Mesodermal cell (in vitro differentiated cells): ENCODE data around the gene ACADS.
"Not testable (repeated sequence)": the region's sequence is repeated elsewhere in the genome, so short reads cannot be mapped to it uniquely, and the experiment has no call there.

ENCODE experiments used
- H3K27ac ChIP-seq: 2 replicates; pipeline ENCODE4 v1.7.0; 2013; ENCODE audit warnings: mild to moderate bottlenecking, low read depth, low read length, moderate library complexity; ENCODE audit not compliant: severe bottlenecking
- H3K36me3 ChIP-seq: 2 replicates; pipeline ENCODE4 v1.7.1; 2013; ENCODE audit warnings: mild to moderate bottlenecking, low read length, moderate library complexity; ENCODE audit not compliant: control insufficient read depth, insufficient read depth
- H3K4me1 ChIP-seq: one replicate; pipeline ENCODE4 v1.7.1; 2013; ENCODE audit warnings: mild to moderate bottlenecking, low read length; ENCODE audit not compliant: insufficient read depth, control insufficient read depth, poor library complexity, severe bottlenecking
- H3K4me3 ChIP-seq: 2 replicates; pipeline ENCODE4 v1.7.0; 2013; ENCODE audit warnings: low read length, control low read depth, mild to moderate bottlenecking; ENCODE audit not compliant: insufficient read depth, poor library complexity, severe bottlenecking; ENCODE audit errors: extremely low read depth
- H3K9me3 ChIP-seq: 2 replicates; pipeline ENCODE4 v1.7.1; 2013; ENCODE audit warnings: mild to moderate bottlenecking, low read length, moderate library complexity; ENCODE audit not compliant: control insufficient read depth
- WGBS, 2 experiments: methylation state at CpG; one replicate each; pipeline ENCODE4 v1.1.5; 2013; ENCODE audit warnings: missing lambda C conversion rate in 2 of 2; ENCODE audit not compliant: insufficient coverage in 2 of 2; 5-methylcytosine and 5-hydroxymethylcytosine counted together

Gene ACADS

DNA sequence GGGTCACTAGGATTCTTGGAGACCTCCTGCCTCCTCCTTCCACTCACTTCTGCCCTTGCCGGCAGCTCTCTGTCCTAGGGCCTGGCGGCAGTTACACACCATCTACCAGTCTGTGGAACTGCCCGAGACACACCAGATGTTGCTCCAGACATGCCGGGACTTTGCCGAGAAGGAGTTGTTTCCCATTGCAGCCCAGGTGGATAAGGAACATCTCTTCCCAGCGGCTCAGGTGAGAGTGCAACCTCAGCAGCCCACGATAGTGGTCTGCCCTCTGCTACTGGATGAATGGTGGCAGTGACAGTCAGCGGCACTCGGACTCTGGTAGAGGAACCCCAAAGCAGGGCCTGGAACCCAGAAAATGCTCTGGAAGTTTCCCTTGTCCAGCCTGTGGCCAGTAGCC is 1.3 kb downstream of the ACADS start:
- Histone ChIP-seq H3K4me1 (peaks cover 4% of the 10 kb centered on the region), H3K36me3 (peaks cover 40% of the 10 kb centered on the region), H3K27ac (no peak overlapping the region), H3K4me3 (no peak overlapping the region), H3K9me3 (no peaks in the 10 kb centered on the region)
- WGBS, 2 experiments: 94 to 96% methylated on average over 9 of the region's 9 CpGs

GRCh38 chr12:120732198-120732597 is 6.6 kb downstream of the ACADS start:
- not testable (repeated sequence) for H3K4me1 ChIP-seq, H3K27ac ChIP-seq, H3K36me3 ChIP-seq, H3K4me3 ChIP-seq, H3K9me3 ChIP-seq
- WGBS, 2 experiments: 98 to 100% methylated on average over 14 to 18 of the region's 35 CpGs

- 100% methylated on average over 2 to 3 of the region's 3 CpGs for WGBS, 2 experiments
These were observed 7.9 kb downstream of the ACADS start for GRCh38 chr12:120733574-120733973.

DNA sequence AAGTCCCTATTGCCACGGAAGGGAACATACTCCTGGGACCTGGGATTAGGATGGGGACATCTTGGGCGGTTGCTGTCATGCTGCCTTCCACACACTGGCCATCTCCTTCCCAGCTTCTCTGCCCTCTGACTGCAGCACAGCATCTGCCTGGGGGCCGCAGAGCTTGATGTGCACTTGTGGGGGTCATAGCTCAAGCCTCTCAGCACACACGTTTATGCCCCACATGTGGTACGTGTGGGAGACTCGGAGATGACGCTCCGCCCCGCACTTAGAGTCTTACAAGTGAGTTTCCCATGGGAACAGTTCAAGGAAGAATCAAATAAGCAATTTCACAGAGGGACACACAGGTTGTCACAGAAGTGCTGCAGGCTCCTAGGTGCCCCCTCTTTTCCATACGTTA is 8.6 kb downstream of the ACADS start:
- H3K4me1 ChIP-seq: no peaks in the 10 kb centered on the region
- no peaks in the 10 kb centered on the region for H3K9me3 ChIP-seq
- 89 to 96% methylated on average over 10 of the region's 10 CpGs for WGBS, 2 experiments
- H3K4me3 ChIP-seq: no peak overlapping the region
- H3K27ac ChIP-seq: no peak overlapping the region
- peaks cover 6% of the 10 kb centered on the region for H3K36me3 ChIP-seq

More at GRCh38 chr12:120733574-120733973, 7.9 kb downstream of the ACADS start:
- no peak overlapping the region for H3K4me3 ChIP-seq
- no peaks in the 10 kb centered on the region for H3K4me1 ChIP-seq
- no peak overlapping the region for H3K27ac ChIP-seq
- peaks cover 6% of the 10 kb centered on the region for H3K36me3 ChIP-seq
- H3K9me3 ChIP-seq: no peaks in the 10 kb centered on the region

GRCh38 chr12:120735181-120735580 is 9.6 kb downstream of the ACADS start:
- Histone ChIP-seq H3K9me3 (no peaks in the 10 kb centered on the region), H3K4me1 (no peaks in the 10 kb centered on the region)
- 100% methylated on average over 1 of the region's 3 CpGs; no CpG with 5 or more reads in 1 of the 2 experiments for WGBS, 2 experiments

DNA sequence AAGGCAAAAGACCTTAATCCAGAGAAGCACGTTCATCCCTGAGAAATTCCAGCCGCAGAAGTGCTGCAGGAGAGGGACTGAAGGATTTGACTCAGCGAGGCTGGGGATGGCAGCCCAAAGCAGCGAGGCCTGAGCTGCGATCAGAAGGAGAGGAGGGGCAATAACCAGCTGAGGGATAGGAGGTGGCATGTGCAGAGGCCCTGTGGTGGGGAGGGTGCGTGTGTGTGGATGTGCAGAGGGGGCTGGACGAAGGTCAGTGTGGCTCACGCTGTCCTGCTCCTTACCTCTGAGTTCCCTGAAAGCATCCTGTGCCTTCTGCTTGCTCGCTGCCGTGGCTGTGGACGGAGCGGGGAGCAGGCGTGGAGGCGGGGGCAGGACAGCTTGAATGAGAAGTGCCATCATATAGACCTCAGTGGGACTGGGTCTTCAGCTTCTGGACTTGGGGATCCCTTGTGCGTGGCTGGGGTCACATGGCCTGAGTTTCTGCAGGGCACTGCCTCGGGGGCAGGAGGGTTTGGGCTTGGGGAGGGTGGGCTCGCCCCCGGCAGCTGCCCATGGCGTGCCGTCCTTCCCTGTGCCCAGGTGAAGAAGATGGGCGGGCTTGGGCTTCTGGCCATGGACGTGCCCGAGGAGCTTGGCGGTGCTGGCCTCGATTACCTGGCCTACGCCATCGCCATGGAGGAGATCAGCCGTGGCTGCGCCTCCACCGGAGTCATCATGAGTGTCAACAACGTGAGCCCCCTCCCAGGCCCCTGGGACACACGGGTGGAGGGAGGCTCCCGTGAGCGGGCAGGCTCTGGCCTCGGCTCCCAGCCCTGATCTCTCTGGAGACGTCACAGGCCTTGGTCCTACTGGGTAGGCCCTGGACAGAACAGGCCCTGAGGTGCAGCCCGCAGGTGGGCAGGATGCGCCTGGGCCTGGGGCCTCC is 11.0 kb downstream of the ACADS start:
- Histone ChIP-seq H3K4me3 (no peak overlapping the region), H3K27ac (no peak overlapping the region), H3K4me1 (no peaks in the 10 kb centered on the region), H3K36me3 (no peaks in the 10 kb centered on the region), H3K9me3 (no peaks in the 10 kb centered on the region)
- 89 to 96% methylated on average over 28 to 38 of the region's 38 CpGs for WGBS, 2 experiments

More at GRCh38 chr12:120735181-120735580, 9.6 kb downstream of the ACADS start:
- H3K4me3 ChIP-seq: no peak overlapping the region
- peaks cover 3% of the 10 kb centered on the region for H3K36me3 ChIP-seq
- H3K27ac ChIP-seq: no peak overlapping the region

DNA sequence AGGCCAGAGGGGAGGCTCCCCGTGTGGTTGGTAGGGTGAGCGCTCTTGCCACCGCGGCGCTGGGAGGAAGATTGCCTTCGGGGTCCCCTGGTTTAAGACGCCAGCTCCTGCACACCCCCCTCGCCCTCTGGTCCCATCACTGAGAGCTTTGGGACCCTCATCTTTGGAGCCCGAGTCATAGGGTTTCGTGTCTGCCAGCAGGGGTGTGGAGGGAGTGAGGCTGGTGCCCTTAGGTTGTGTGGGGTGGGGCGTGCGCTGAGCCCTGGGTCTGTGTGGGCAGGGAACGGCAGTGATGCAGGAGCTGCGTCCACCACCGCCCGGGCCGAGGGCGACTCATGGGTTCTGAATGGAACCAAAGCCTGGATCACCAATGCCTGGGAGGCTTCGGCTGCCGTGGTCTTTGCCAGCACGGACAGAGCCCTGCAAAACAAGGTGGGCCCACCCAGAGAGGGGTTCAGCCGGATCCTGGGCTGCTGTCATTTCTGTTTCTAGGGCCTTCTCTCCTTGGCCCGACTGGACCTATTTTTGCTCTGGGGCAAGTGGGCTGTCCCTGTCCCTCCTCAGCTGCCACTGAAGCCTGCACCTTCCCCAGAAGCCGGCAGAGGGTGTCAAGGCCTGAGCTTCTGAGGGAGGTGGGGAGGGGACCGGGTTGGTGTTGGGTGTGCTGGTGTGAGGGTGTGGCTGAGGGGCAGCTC is 12.1 kb downstream of the ACADS start:
- Histone ChIP-seq H3K36me3 (no peaks in the 10 kb centered on the region), H3K27ac (no peak overlapping the region), H3K4me3 (no peak overlapping the region), H3K4me1 (no peaks in the 10 kb centered on the region), H3K9me3 (no peaks in the 10 kb centered on the region)
- WGBS, 2 experiments: 85 to 86% methylated on average over 14 to 20 of the region's 25 CpGs

GRCh38 chr12:120738252-120739030 is 12.8 kb downstream of the ACADS start:
- Histone ChIP-seq H3K4me3 (no peak overlapping the region), H3K27ac (no peak overlapping the region), H3K9me3 (no peaks in the 10 kb centered on the region), H3K4me1 (no peaks in the 10 kb centered on the region), H3K36me3 (no peaks in the 10 kb centered on the region)
- 89 to 93% methylated on average over 23 to 27 of the region's 31 CpGs for WGBS, 2 experiments

- 95 to 96% methylated on average over 36 to 38 of the region's 38 CpGs for WGBS, 2 experiments
- Histone ChIP-seq H3K9me3 (no peaks in the 10 kb centered on the region), H3K36me3 (no peaks in the 10 kb centered on the region), H3K4me3 (no peak overlapping the region), H3K4me1 (no peaks in the 10 kb centered on the region), H3K27ac (no peak overlapping the region)
These were observed 13.6 kb downstream of the ACADS start for GRCh38 chr12:120739031-120739762.
